Stimulated activated CD8-positive, alpha-beta memory T cell treated with anti-CD3 and anti-CD28 coated beads, Interleukin-12 subunit alpha, Interleukin-12 subunit beta, amount 100 ng/mL, for 24 hours (primary cell): ENCODE measurements around the gene OR2H2.

Source experiments
- DNase-seq: peaks from one replicate; pipeline ENCODE4 v3.0.0-alpha.2; 2020; ENCODE audit errors: extremely low read depth

OR2H2 gene

GRCh38 chr6:29584821-29585220, at the start of gene OR2H2:
Gene OR2H2, plus strand, starts transcription at chr6:29585121. Its CDS starts 2,824 bp downstream, at chr6:29587945.
- no peak for DNase-seq

DNA sequence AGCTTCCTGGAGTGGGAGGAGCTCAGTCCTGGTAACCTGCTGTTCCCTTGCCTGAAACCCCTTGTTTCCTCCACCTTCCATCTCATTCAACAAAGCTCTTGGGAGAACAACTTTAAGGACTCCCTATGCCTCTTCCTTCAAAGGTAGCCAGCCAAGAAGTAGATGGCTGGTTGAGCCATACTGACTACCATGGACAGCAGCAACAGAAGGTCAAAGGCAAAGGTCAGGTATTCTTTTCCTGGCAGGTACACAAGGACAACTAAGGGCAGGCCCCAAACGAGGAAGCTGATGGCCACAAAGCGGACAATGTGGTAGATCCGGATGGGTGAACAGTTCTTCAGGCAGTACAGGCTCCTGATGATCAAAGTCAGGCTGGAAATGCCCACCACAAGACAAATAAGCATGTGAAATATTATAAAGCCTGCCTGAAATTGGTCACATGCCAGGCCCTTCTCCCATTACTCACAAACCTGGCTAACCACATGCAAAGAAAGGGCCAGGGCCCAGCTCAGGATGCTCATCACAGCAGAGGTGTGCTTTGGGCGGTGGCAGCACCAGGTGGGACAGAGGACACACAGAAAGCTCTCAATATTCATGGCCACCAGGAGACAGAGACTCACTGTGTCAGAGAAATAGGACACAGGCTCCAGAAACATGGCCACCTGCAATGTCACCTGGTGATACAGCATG, 47.1 kb upstream of the OR2H2 start:
- no peak for DNase-seq

DNA sequence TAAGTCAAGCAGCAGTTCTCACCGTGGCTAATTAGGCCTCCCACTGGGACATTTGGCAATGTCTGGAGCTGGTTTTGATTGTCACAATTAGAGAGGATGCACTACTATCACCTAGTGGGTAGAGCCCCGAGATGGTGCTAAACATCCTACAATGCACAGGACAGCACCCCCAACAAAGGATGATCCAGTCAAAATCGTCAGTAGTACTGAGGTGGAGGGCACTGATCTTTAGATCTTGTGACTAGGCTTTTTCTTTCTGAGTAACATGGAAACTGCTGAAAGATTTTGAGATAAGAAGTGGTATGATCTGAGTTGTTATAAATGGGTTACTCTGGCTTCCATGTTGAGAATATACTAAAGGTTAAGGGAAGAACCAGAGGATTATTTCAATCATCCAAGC, 37.3 kb upstream of the OR2H2 start:
- no peak for DNase-seq

DNA sequence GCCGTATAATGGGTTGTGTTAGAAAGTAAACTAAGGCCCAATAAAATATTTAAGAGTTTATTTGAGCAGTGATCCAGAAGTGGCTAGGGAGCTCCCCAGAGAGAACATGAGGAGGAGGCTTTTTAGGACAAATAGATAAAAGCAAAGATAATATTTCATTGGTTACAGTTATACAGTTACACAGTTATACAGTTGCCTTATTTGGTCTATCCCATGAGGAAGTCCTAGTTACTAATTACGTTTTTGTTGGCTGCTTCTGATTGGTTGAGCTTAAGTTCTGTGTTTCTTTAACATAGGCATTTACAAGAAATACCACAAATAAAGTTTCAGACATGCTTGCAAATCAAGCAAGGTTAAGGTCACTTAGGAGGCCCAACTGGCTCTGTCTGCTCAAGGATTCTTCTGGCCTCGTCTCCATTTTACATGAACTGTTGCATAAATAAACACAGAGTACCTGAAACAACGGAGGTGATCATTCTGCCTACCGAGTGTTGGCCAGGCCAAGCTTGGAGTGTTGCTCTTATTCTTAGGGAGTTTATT, 32.3 kb upstream of the OR2H2 start:
- DNase-seq, result no peak

DNA sequence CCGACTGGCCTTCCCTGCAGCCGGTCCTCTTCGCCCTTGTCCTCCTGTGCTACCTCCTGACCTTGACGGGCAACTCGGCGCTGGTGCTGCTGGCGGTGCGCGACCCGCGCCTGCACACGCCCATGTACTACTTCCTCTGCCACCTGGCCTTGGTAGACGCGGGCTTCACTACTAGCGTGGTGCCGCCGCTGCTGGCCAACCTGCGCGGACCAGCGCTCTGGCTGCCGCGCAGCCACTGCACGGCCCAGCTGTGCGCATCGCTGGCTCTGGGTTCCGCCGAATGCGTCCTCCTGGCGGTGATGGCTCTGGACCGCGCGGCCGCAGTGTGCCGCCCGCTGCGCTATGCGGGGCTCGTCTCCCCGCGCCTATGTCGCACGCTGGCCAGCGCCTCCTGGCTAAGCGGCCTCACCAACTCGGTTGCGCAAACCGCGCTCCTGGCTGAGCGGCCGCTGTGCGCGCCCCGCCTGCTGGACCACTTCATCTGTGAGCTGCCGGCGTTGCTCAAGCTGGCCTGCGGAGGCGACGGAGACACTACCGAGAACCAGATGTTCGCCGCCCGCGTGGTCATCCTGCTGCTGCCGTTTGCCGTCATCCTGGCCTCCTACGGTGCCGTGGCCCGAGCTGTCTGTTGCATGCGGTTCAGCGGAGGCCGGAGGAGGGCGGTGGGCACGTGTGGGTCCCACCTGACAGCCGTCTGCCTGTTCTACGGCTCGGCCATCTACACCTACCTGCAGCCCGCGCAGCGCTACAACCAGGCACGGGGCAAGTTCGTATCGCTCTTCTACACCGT, 31.5 kb upstream of the OR2H2 start:
- no peak for DNase-seq

DNA sequence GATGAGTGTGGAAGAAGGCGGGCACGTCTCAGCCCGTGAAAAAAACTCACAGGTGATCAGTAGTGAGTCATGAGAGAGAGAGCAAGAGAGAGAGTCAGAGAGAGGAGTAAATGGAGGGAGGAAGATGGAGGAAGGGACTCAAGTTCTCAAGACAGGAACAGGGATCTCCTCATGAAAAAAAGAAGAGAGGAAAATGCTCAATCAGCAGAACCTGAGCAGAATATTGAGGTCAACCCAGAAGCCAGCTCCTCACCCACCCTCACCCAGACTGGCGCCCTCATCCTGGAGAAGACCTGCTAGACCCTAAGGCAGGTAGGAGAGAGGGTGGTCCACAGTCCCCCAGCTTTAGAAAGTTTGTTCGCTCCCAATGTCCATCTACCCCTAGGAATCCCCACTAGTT, 30.2 kb upstream of the OR2H2 start:
- DNase-seq, result no peak

- DNase-seq, result no peak
These were observed 27.6 kb upstream of the OR2H2 start for GRCh38 chr6:29557320-29557719.

GRCh38 chr6:29558439-29559079, 26.4 kb upstream of the OR2H2 start:
- DNase-seq, result no peak

GRCh38 chr6:29559524-29560287, 25.2 kb upstream of the OR2H2 start, which contains the start of gene UBD:
Gene UBD, minus strand, starts transcription at chr6:29559732. Its CDS starts 31 bp downstream, at chr6:29559701.
- DNase-seq, result no peak

DNA sequence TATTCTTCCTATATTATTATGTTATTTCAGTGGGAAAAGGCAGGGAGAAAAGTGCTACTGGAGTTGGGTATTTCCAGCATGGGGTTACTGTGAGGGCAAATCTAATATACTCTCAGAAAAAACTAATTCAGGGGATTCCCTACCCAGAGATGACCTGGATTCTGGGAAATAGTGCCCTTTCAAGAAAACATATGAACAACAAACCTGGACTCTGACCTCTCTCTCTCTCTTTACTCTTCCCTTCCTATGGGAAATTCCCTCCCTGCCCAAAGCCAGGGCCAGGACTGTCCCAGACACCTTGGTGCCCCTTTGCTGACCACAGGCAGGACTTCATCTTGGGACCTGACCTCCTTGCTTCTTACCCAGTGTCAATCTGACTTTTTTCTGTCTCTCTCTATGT, 23.8 kb upstream of the OR2H2 start:
- DNase-seq, result no peak

DNA sequence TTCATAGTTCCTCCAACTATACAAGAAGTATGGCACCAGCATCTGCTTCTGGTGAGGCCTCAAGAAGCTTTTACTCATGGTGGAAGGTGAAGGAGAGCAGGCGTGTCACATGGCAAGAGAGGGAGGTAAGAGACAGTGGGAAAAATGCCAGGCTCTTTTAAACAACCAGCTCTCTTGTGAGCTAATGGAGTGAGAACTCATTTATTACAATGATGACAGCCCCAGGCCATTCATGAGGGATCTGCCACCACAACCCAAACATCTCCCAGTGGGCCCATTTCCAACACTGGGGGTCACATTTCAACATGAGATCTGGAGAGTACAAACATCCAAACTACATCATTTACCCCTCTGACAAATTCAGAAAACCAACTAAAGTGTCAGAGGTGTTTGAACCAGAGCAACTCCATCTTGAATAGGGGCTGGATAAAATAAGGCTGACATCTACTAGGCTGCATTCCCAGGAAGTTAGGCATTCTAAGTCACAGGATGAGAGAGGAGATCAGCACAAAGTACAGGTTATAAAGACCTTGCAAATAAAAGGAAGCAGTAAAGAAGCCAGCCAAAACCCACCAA, 23.2 kb upstream of the OR2H2 start:
- no peak for DNase-seq

DNA sequence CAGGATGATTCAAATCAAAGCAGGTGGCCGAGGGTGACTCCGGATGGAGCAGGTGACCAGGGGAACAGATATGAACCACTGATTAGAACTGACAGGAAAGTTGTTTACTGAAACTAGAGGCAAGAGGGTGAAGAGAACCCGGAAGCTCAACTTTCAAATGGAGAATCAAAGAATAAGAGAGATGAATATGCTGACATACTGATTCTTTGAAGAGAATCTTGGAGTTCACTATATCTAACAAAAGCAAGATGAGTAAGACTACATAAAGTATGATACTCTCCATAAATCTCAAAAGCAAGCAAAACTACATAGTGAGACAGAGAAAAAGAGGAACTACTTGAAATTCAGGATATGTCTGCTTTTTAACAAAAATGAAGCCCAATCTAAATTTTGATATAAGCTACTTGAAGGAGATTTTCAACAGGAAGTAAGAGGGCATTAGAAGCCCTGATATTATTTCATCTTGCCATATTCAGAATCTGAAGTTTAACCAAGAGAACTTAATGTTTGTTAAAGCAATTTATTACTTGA, 21.4 kb upstream of the OR2H2 start:
- DNase-seq, result no peak

DNA sequence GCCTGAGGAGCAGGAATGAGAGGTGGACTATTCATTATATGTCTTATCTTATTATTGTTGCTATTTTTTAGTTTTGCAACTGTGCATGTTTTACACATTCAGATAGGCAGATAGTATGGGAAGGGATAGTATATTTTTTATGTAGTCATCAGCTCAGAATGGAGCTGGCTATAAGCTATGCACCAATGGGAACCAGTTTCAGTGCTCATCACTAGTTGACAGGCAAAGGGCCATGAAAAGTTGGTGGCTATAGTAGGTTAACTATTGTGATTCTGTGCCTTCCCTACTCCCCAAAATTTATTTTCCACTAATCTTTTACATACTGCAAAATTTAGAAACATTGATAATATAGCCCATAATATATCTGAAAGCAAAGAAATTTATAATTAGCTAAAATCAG, 20.0 kb upstream of the OR2H2 start:
- no peak for DNase-seq

DNA sequence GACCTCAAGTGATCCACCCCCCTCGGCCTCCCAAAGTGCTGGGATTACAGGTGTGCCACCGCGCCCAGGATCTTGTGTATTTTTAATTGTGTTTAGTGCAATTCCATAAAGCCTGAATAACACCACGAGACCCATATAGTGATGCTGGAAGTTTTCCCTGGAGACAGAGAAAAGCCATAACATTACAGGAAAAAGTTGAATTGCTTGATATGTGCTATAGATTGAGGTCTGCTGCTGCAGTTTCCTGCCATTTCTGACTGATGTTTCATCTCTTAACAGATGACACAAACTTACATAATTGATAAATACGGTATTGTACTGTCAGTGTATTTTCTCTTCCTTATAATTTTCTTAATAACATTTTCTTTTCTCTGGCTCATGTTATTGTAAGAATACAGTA, 18.1 kb upstream of the OR2H2 start:
- DNase-seq, result no peak

GRCh38 chr6:29567541-29567940, 17.4 kb upstream of the OR2H2 start:
- DNase-seq, result no peak

DNA sequence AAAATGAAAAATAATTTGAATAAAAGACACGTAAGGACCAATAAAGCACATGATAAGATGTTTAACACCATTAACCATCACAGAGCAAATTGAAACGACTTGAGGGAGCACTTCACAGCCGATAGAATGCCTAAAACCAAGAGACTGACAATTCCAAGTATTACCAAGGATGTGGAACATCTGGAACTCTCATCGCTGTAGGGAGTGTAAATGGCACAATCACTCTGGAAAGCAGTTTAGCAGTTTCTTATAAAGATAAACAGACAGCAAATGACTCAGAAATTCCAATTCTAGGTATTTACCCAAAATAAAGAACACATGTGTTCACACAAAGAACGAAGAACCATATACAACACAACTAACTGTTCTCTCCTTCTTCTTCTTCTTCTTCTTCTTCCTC, 16.9 kb upstream of the OR2H2 start:
- no peak for DNase-seq

GRCh38 chr6:29576056-29576455, 8.9 kb upstream of the OR2H2 start:
- DNase-seq, result no peak

DNA sequence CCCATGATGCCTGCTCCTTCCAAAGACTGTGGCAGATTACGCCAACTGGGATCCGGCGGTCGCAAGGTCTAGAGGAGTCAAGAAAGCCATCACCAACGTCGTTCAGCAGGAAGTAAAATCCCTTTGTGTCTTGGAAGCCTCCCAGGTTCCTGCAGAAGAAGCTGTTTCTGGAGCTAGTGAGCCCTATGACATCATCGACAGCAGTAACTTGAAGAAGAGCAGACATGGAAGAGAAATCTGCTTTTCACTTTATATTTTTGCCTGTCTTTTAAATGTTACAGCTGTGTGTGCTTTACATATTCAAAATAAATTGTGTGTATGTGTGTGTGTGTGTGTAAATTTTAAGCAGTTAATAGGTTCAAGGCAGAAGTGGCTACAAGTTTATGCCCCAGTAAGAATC, 7.4 kb upstream of the OR2H2 start:
- DNase-seq, result no peak

- DNase-seq, result no peak
These were observed 4.6 kb downstream of the OR2H2 start for GRCh38 chr6:29589423-29590048.

- no peak for DNase-seq
These were observed 5.4 kb downstream of the OR2H2 start for GRCh38 chr6:29590218-29590808.
